Keratinocyte (primary cell): ENCODE measurements around the gene GOLGA6L7. TPM values are rescaled to one million over a fixed set of nuclear protein-coding genes. Genes with fewer than 3 reads are reported as not detected.

ENCODE experiments used
- DNase-seq: peaks from one replicate; pipeline ENCODE4 v3.0.0-alpha.2; 2011; ENCODE audit warnings: low read depth, missing footprints, low spot score
- FAIRE-seq: peaks from 2 replicates; lab custom pipeline; 2011; peaks lifted over from hg19 to GRCh38; lab: Jason Lieb, UNC
- H2AFZ ChIP-seq: 2 replicates; pipeline ENCODE4 v1.6.0; 2012; ENCODE audit warnings: low read length, control low read depth, inconsistent platforms; ENCODE audit not compliant: control insufficient read depth
- H3K27ac ChIP-seq: 2 replicates; pipeline ENCODE4 v1.5.1; 2011; ENCODE audit warnings: low read length; ENCODE audit not compliant: control insufficient read depth, insufficient read depth
- H3K27me3 ChIP-seq: 3 replicates; pipeline ENCODE4 v1.6.0; 2011; ENCODE audit warnings: low read length; ENCODE audit not compliant: control insufficient read depth, insufficient read depth; ENCODE audit errors: extremely low read depth
- H3K36me3 ChIP-seq, 2 experiments: 2 replicates in 1 of 2; 3 replicates in 1 of 2; pipeline ENCODE4 v1.5.1; 2011; ENCODE audit warnings: low read length in 2 of 2, mild to moderate bottlenecking in 1 of 2; ENCODE audit not compliant: control insufficient read depth in 2 of 2, insufficient read depth in 2 of 2; ENCODE audit errors: extremely low read depth in 1 of 2
- H3K4me1 ChIP-seq: 3 replicates; pipeline ENCODE4 v1.5.1; 2011; ENCODE audit warnings: low read length; ENCODE audit not compliant: control insufficient read depth, insufficient read depth; ENCODE audit errors: extremely low read depth
- H3K4me2 ChIP-seq: 3 replicates; pipeline ENCODE4 v1.6.0; 2011; ENCODE audit warnings: low read depth, low read length; ENCODE audit not compliant: control insufficient read depth, insufficient read depth; ENCODE audit errors: extremely low read depth
- H3K4me3 ChIP-seq, 3 experiments: fragments of 200-600 bp in 1 of 3; sonication (generic) in 1 of 3; 2 replicates in 2 of 3; 3 replicates in 1 of 3; pipeline ENCODE4 v1.5.1; 2011 to 2016; ENCODE audit warnings: low read length in 3 of 3, mild to moderate bottlenecking in 3 of 3, control low read depth in 2 of 3, inconsistent platforms in 1 of 3, low read depth in 1 of 3, mixed read lengths in 1 of 3, mixed run types in 1 of 3, moderate library complexity in 1 of 3; ENCODE audit not compliant: control insufficient read depth in 2 of 3, insufficient read depth in 2 of 3; ENCODE audit errors: extremely low read depth in 1 of 3
- H3K79me2 ChIP-seq: 2 replicates; pipeline ENCODE4 v1.6.0; 2012; ENCODE audit warnings: low read length; ENCODE audit not compliant: control insufficient read depth, insufficient read depth
- H3K9ac ChIP-seq: 3 replicates; pipeline ENCODE4 v1.6.0; 2011; ENCODE audit warnings: low read length; ENCODE audit not compliant: control insufficient read depth, insufficient read depth; ENCODE audit errors: extremely low read depth
- H3K9me1 ChIP-seq: 3 replicates; pipeline ENCODE4 v1.6.0; 2011; ENCODE audit warnings: low read length; ENCODE audit not compliant: control insufficient read depth, insufficient read depth; ENCODE audit errors: extremely low read depth
- H3K9me3 ChIP-seq: 2 replicates; pipeline ENCODE4 v1.5.1; 2012; ENCODE audit warnings: low read depth, low read length; ENCODE audit not compliant: control insufficient read depth
- H4K20me1 ChIP-seq: 3 replicates; pipeline ENCODE4 v1.6.0; 2011; ENCODE audit warnings: low read length; ENCODE audit not compliant: control insufficient read depth, insufficient read depth; ENCODE audit errors: extremely low read depth
- EZH2 ChIP-seq: IDR thresholded peaks from one replicate; pipeline ENCODE4 v1.6.1; 2012; ENCODE audit warnings: inconsistent platforms, mild to moderate bottlenecking, low read length, moderate library complexity
- dilution Hi-C: fragments of 300-500 bp; cut with MboI; formaldehyde crosslinking; loops from one replicate; pipeline ENCODE4 v1.7.0; 2020; ENCODE audit warnings: low sequenced_read_pairs; ENCODE audit not compliant: extremely low pct_ligation_motif_present
- polyA plus RNA-seq, 5 experiments: library from polyadenylated mRNA; depleted of rRNA in 3 of 5; stranded (reverse) in 3 of 5; stranded (forward) in 1 of 5; unstranded in 1 of 5; fragments of >200 nt; gene quantifications; 1 replicate in 1 of 5; 2 replicates in 3 of 5; 3 replicates in 1 of 5; pipeline versions ENCODE4 v1.2.1 to v1.2.3, GENCODE V29; 2011 to 2012; ENCODE audit warnings: missing spikeins in 2 of 5, low read depth in 1 of 5, low replicate concordance in 1 of 5
- TF ChIP-seq, protein P1 (sequence below), 3 experiments: IDR thresholded peaks in 1 of 3; conservative IDR thresholded peaks in 1 of 3; optimal IDR thresholded peaks in 1 of 3; 2 replicates in 2 of 3; 3 replicates in 1 of 3; pipeline versions ENCODE3 to v1.5.1; 2011; ENCODE audit warnings: low read length in 3 of 3, mild to moderate bottlenecking in 3 of 3, moderate library complexity in 2 of 3, control low read depth in 1 of 3, inconsistent platforms in 1 of 3; ENCODE audit not compliant: insufficient read depth in 2 of 3; ENCODE audit errors: extremely low read depth in 1 of 3

GOLGA6L7 gene
- polyA plus RNA-seq, 1 donor (not counting 4 experiments of a cell fraction or from before 2014, with no cell fraction given) = not detected

DNA sequence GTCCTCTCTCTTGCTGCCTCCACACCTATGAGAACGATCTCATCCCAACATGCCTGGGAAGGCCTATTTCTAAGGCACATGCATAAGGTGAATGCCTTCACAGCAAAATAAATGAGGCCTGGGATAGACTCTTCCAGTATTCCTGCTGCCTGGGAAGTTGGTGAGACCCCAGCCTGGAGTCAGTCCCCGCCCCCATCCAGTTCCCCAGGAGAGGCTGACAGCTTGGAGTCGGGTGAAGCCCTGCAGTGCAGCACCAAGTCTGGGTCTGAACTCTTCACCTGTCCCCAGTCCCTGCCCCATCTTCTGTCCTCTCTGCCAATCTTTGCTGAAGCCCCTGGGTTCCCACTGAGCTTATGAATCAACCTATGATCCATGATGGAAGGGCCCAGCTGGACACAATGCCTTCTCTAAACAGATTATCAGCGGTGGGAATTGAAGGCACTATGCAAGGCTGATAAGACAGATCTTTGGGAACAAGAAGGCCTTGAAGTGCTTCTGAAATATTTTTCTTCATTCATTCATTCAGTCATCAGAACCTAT is 27.1 kb upstream of the GOLGA6L7 start:
- Histone ChIP-seq H3K4me1 (no peaks in the 10 kb centered on the region), H3K9ac (no peak overlapping the region), H2AFZ (no peak overlapping the region), H3K9me1 (no peaks in the 10 kb centered on the region), H3K36me3 (no peaks in the 10 kb centered on the region), H3K4me2 (no peak overlapping the region), H3K27me3 (no peaks in the 10 kb centered on the region), H3K79me2 (no peaks in the 10 kb centered on the region), H3K9me3 (no peaks in the 10 kb centered on the region), H3K27ac (no peak overlapping the region), H4K20me1 (no peaks in the 10 kb centered on the region), H3K4me3 (no peak overlapping the region)
- DNase-seq (no peak), FAIRE-seq (no peak)
- dilution Hi-C loops = no loop called here
- TF ChIP-seq, protein P1, sequence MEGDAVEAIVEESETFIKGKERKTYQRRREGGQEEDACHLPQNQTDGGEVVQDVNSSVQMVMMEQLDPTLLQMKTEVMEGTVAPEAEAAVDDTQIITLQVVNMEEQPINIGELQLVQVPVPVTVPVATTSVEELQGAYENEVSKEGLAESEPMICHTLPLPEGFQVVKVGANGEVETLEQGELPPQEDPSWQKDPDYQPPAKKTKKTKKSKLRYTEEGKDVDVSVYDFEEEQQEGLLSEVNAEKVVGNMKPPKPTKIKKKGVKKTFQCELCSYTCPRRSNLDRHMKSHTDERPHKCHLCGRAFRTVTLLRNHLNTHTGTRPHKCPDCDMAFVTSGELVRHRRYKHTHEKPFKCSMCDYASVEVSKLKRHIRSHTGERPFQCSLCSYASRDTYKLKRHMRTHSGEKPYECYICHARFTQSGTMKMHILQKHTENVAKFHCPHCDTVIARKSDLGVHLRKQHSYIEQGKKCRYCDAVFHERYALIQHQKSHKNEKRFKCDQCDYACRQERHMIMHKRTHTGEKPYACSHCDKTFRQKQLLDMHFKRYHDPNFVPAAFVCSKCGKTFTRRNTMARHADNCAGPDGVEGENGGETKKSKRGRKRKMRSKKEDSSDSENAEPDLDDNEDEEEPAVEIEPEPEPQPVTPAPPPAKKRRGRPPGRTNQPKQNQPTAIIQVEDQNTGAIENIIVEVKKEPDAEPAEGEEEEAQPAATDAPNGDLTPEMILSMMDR (optimal IDR thresholded peaks at IDR 0.05 in 1 of 3, IDR thresholded peaks at IDR 0.05 in 1 of 3, conservative IDR thresholded peaks at IDR 0.05 in 1 of 3; ENCODE audit: extremely low read depth in 1 of 3, insufficient read depth in 2 of 3, low read length in 3 of 3) = no peak
- TF ChIP-seq EZH2 = no peak

DNA sequence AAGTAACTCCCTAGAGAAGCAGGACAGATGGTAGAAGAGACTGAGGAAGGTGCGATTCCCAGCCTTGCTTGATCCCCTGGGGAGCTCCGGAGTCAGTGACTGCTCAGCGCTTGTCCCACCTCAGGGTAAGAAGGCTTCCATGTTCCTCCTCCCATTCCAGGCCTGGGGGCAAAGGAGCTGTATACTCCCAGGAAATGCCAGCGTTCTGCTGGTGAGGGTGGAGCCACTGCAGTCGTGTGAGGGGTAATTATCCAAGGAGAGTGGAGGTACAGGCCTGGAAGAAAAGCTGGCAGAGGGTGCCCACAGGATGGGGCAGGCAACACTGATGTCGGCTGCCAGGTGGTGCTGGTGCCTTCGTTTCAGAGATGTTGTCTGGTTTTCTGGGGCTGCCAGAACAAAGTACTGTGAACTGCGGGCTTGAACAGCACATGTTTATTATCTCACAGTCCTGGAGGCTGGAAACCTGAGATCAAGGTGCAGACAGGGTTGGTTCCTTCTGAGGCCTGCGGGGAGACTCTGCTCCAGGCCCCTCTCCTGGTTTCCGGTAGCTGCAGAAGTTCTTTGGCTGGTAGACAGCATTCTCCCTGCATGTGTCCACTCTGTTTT is 25.2 kb upstream of the GOLGA6L7 start:
- TF ChIP-seq EZH2 = no peak
- TF ChIP-seq, protein P1 (optimal IDR thresholded peaks at IDR 0.05 in 1 of 3, IDR thresholded peaks at IDR 0.05 in 1 of 3, conservative IDR thresholded peaks at IDR 0.05 in 1 of 3; ENCODE audit: extremely low read depth in 1 of 3, insufficient read depth in 2 of 3, low read length in 3 of 3) = peak in 1 of 3 experiments; percentile 39

More for the DNA sequence above, 25.2 kb upstream of the GOLGA6L7 start:
- Histone ChIP-seq H3K4me1 (no peaks in the 10 kb centered on the region), H3K9me1 (no peaks in the 10 kb centered on the region), H2AFZ (peak overlapping the region; percentile 8), H3K36me3 (no peaks in the 10 kb centered on the region), H3K9me3 (no peaks in the 10 kb centered on the region), H3K27me3 (no peaks in the 10 kb centered on the region), H3K4me3 (no peak overlapping the region), H3K79me2 (no peaks in the 10 kb centered on the region), H3K27ac (no peak overlapping the region), H4K20me1 (no peaks in the 10 kb centered on the region), H3K4me2 (no peak overlapping the region), H3K9ac (no peak overlapping the region)
- dilution Hi-C loops = no loop called here
- DNase-seq (no peak), FAIRE-seq (no peak)
